Adrenal gland (tissue), 5 donors: Measurements from ENCODE around the gene KIF26A.

ENCODE experiments used
- CTCF ChIP-seq, 6 experiments: fragments of 450-650 bp in 4 of 6; fragments of 200-600 bp in 2 of 6; sonication (generic) in 1 of 6; IDR thresholded peaks; 1 replicate in 5 of 6; 2 replicates in 1 of 6; pipeline versions ENCODE4 v1.5.1 to v1.8.0; 2016 to 2021; ENCODE audit warnings: antibody characterized with exemption in 6 of 6, mild to moderate bottlenecking in 2 of 6, moderate library complexity in 1 of 6
- POLR2A ChIP-seq, 2 donors: fragments of 450-650 bp; IDR thresholded peaks; one replicate each; pipeline ENCODE4 v1.6.1; 2017; ENCODE audit warnings: antibody characterized with exemption in 2 of 2, mild to moderate bottlenecking in 2 of 2, moderate library complexity in 1 of 2
- donor health status: DM: no; HTN: no; CAD: no.

- TF ChIP-seq CTCF (IDR thresholded peaks at IDR 0.05) = no peak
- TF ChIP-seq POLR2A (IDR thresholded peaks at IDR 0.05) = no peak
These were observed 18.7 kb upstream of the KIF26A start for GRCh38 chr14:104119488-104120251.
